Measurements from ENCODE around the gene KIAA1671.

- TF ChIP-seq POLR2A (IDR thresholded peaks at IDR 0.05) (no peak), CTCF (IDR thresholded peaks at IDR 0.05) (no peak), EP300 (IDR thresholded peaks at IDR 0.05; ENCODE audit: low read depth) (no peak)
Measured at GRCh38 chr22:25167082-25167481, 214.6 kb downstream of the KIAA1671 start.

Measured in transverse colon (tissue), 3 donors.